ENCODE measurements around the gene CT45A1. TPM values are rescaled to one million over a fixed set of nuclear protein-coding genes. Genes with fewer than 3 reads are reported as not detected.
"Not testable (repeated sequence)": the region's sequence is repeated elsewhere in the genome, so short reads cannot be mapped to it uniquely, and the experiment has no call there.

Gene CT45A1
- total and polyA plus RNA-seq, 2 donors (not counting 3 experiments of a cell fraction or from before 2014, with no cell fraction given), result not detected

DNA sequence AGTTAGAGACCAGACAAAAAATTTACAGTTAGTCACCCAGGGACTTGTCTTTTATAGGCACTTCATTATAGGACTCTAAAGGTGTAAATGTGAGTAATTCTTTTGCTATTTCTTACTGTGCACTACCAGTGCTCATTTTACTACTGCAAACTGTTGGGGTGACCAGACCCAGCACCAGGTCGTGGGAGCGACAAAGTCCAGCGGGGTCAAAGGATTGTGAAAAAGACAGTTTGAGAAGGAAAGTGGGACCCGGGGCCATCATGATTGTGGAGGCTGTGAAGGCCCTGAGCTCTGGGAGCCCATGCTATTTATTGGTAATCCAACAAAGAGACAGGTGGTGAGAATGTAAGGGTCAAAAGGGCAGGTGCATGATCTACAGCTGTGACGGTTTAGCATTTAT is 21.2 kb downstream of the CT45A1 start:
- H4K20me1 ChIP-seq (replicated peaks; ENCODE audit: control insufficient read depth, extremely low read depth, insufficient read depth, low read length); H3K9me1 ChIP-seq (replicated peaks; ENCODE audit: control insufficient read depth, extremely low read depth, insufficient read depth, low read length); DNase-seq (ENCODE audit: low read depth, low spot score); BruUV-seq (replicated peaks); H3K27me3 ChIP-seq (ENCODE audit: control insufficient read depth in 2 of 2, insufficient read depth in 2 of 2, low read length in 2 of 2); H3K4me3 ChIP-seq (replicated peaks in 1 of 3; ENCODE audit: insufficient read depth in 1 of 3, low read depth in 1 of 3, low read length in 3 of 3); H3K9ac ChIP-seq (replicated peaks; ENCODE audit: extremely low read depth, insufficient read depth, low read length); H3K4me1 ChIP-seq (ENCODE audit: control insufficient read depth, extremely low read depth, insufficient read depth, low read length); H3K36me3 ChIP-seq (ENCODE audit: control insufficient read depth in 2 of 2, extremely low read depth in 1 of 2, insufficient read depth in 2 of 2, low read length in 2 of 2); CTCF ChIA-PET; dilution Hi-C loops (cut with MboI; ENCODE audit: extremely low pct_ligation_motif_present, low sequenced_read_pairs); H3K79me2 ChIP-seq (ENCODE audit: control insufficient read depth, insufficient read depth, low read length); H3K27ac ChIP-seq (ENCODE audit: insufficient read depth, low read depth, low read length); H2AFZ ChIP-seq (ENCODE audit: low read depth, low read length); intact Hi-C loops (cut with micrococcal nuclease); H3K4me2 ChIP-seq (ENCODE audit: insufficient read depth, low read length); H3K9me3 ChIP-seq (replicated peaks; ENCODE audit: control insufficient read depth, insufficient read depth, low read length); FAIRE-seq; POLR2A ChIA-PET: not testable (repeated sequence)

- intact Hi-C loops (cut with micrococcal nuclease), result no loop called here
- H3K4me3 ChIP-seq (replicated peaks in 1 of 3; ENCODE audit: insufficient read depth in 1 of 3, low read depth in 1 of 3, low read length in 3 of 3), result no peak overlapping the region
- no peaks in the 10 kb centered on the region for H3K9me3 ChIP-seq (replicated peaks; ENCODE audit: control insufficient read depth, insufficient read depth, low read length)
- no peaks in the 10 kb centered on the region for H3K9me1 ChIP-seq (replicated peaks; ENCODE audit: control insufficient read depth, extremely low read depth, insufficient read depth, low read length)
- H3K4me2 ChIP-seq (ENCODE audit: insufficient read depth, low read length), result no peak overlapping the region
- no peaks in the 10 kb centered on the region for H3K36me3 ChIP-seq (ENCODE audit: control insufficient read depth in 2 of 2, extremely low read depth in 1 of 2, insufficient read depth in 2 of 2, low read length in 2 of 2)
- no TSS peak for BruUV-seq (replicated peaks)
- H4K20me1 ChIP-seq (replicated peaks; ENCODE audit: control insufficient read depth, extremely low read depth, insufficient read depth, low read length), result no peaks in the 10 kb centered on the region
- no peaks in the 10 kb centered on the region for H3K79me2 ChIP-seq (ENCODE audit: control insufficient read depth, insufficient read depth, low read length)
- CTCF ChIA-PET, result no interaction called here
- DNase-seq (ENCODE audit: low read depth, low spot score) (no peak), FAIRE-seq (no peak)
- POLR2A ChIA-PET, result no interaction called here
- no peak for TF ChIP-seq GATA2 (IDR thresholded peaks at IDR 0.05; ENCODE audit: insufficient read depth, insufficient read length, low read depth, low read length)
- TF ChIP-seq FOS (IDR thresholded peaks at IDR 0.05; ENCODE audit: borderline replicate concordance, insufficient read depth, low read length), result no peak
- TF ChIP-seq MYC (IDR thresholded peaks at IDR 0.05; ENCODE audit: low read depth, low read length), result no peak
- TF ChIP-seq POLR2A (IDR thresholded peaks at IDR 0.05; ENCODE audit: low read depth, low read length), result no peak
- TF ChIP-seq EZH2 (IDR thresholded peaks at IDR 0.05; ENCODE audit: borderline replicate concordance, low read depth, low read length, severe bottlenecking), result no peak
- no peak for TF ChIP-seq JUN (IDR thresholded peaks at IDR 0.05; ENCODE audit: borderline replicate concordance, insufficient read depth, insufficient read length, low read depth)
- TF ChIP-seq POLR2AphosphoS5 (IDR thresholded peaks at IDR 0.05; ENCODE audit: insufficient read depth, low read depth, low read length), result no peak
- no peak for TF ChIP-seq CTCF (IDR thresholded peaks at IDR 0.05; ENCODE audit: extremely low read depth in 1 of 2, insufficient read depth in 1 of 2, low read depth in 1 of 2, low read length in 2 of 2)
- no peak for TF ChIP-seq MAX (IDR thresholded peaks at IDR 0.05; ENCODE audit: insufficient read depth, insufficient read length)
- no peak overlapping the region for H3K9ac ChIP-seq (replicated peaks; ENCODE audit: extremely low read depth, insufficient read depth, low read length)
- H3K27me3 ChIP-seq (ENCODE audit: control insufficient read depth in 2 of 2, insufficient read depth in 2 of 2, low read length in 2 of 2), result no peaks in the 10 kb centered on the region
- no peak overlapping the region for H2AFZ ChIP-seq (ENCODE audit: low read depth, low read length)
- no peak overlapping the region for H3K27ac ChIP-seq (ENCODE audit: insufficient read depth, low read depth, low read length)
- H3K4me1 ChIP-seq (ENCODE audit: control insufficient read depth, extremely low read depth, insufficient read depth, low read length), result no peaks in the 10 kb centered on the region
- dilution Hi-C loops (cut with MboI; ENCODE audit: extremely low pct_ligation_motif_present, low sequenced_read_pairs), result no loop called here
Measured at GRCh38 chrX:135737366-135738071, 24.1 kb downstream of the CT45A1 start.
